HCT116 (cell line): ENCODE results near the gene FLNC. TPM values are rescaled to one million over a fixed set of nuclear protein-coding genes. Genes with fewer than 3 reads are reported as not detected.

Source experiments
- ATAC-seq: fragments of 200-7000 bp; cut with Tn5 transposase; 2 replicates; pipeline ENCODE4 v1.9.1; 2020; ENCODE audit warnings: mild to moderate bottlenecking, moderate library complexity
- BruUV-seq: library from RNA; stranded (reverse); fragments of 400-500 nt; replicated peaks from 2 replicates; lab custom pipeline; 2021; lab: Mats Ljungman, UMichigan
- CTCF ChIA-PET: fragments of 300-600 bp; sonication (Branson Sonifier 250); formaldehyde crosslinking; loops from one replicate; lab custom pipeline; 2021; ENCODE audit warnings: antibody characterized with exemption; lab: Charles Lee
- POLR2A ChIA-PET: fragments of 300-600, 350-600 bp; sonication (Branson Sonifier 250); formaldehyde crosslinking; loops from one replicate; lab custom pipeline; 2021; ENCODE audit warnings: antibody characterized with exemption; lab: Charles Lee
- RAD21 ChIA-PET, 2 experiments: fragments of 300-600 bp; sonication (Branson Sonifier 250); formaldehyde crosslinking; loops; one replicate each; lab custom pipeline; 2023; ENCODE audit warnings: low total read pairs in 2 of 2; ENCODE audit not compliant: uncharacterized antibody in 2 of 2, unreplicated experiment in 2 of 2, low non-redundant PET in 1 of 2; lab: Charles Lee
- DNase-seq: peaks from one replicate; pipeline ENCODE4 v3.0.0-alpha.2; 2010; ENCODE audit warnings: low read depth, low spot score
- H2AFZ ChIP-seq: fragments of 200-600 bp; shearing (Covaris generic), sonication (generic); 2 replicates; pipeline ENCODE4 v1.6.1; 2017; ENCODE audit warnings: low read depth, mixed run types, mixed read lengths, antibody characterized with exemption, low read length; ENCODE audit not compliant: poor library complexity, severe bottlenecking
- H3K27ac ChIP-seq: 2 replicates; pipeline ENCODE4 v1.5.1; 2012; ENCODE audit warnings: low read depth, low read length
- H3K27me3 ChIP-seq: fragments of 200-600 bp; sonication (generic); 2 replicates; pipeline ENCODE4 v1.6.1; 2016; ENCODE audit warnings: mixed run types, low read length, mixed read lengths; ENCODE audit not compliant: insufficient read depth
- H3K36me3 ChIP-seq, 2 experiments: fragments of 200-500 bp in 1 of 2; fragments of 200-600 bp in 1 of 2; sonication (Bioruptor generic) in 1 of 2; sonication (generic) in 1 of 2; 2 replicates each; pipeline versions ENCODE4 v1.5.1 to v1.6.1; 2014 to 2016; ENCODE audit warnings: low read length in 2 of 2, inconsistent platforms in 1 of 2, mixed read lengths in 1 of 2, mixed run types in 1 of 2; ENCODE audit not compliant: insufficient read depth in 2 of 2, control insufficient read depth in 1 of 2
- H3K4me1 ChIP-seq, 2 experiments: fragments of 200-600 bp in 1 of 2; sonication (generic) in 1 of 2; 2 replicates each; pipeline versions ENCODE4 v1.5.1 to v1.6.1; 2012 to 2017; ENCODE audit warnings: low read length in 2 of 2, inconsistent platforms in 1 of 2, mild to moderate bottlenecking in 1 of 2, mixed read lengths in 1 of 2, mixed run types in 1 of 2, moderate library complexity in 1 of 2; ENCODE audit not compliant: insufficient read depth in 2 of 2, control insufficient read depth in 1 of 2
- H3K4me2 ChIP-seq: fragments of 200-600 bp; sonication (generic); 2 replicates; pipeline ENCODE4 v1.6.1; 2017; ENCODE audit warnings: mixed run types, low read length, mixed read lengths
- H3K4me3 ChIP-seq, 2 experiments: fragments of 200-600 bp in 1 of 2; sonication (generic) in 1 of 2; replicated peaks in 1 of 2; 2 replicates each; pipeline ENCODE4 v1.5.1; 2011 to 2016; ENCODE audit warnings: low read length in 2 of 2, control low read depth in 1 of 2, low read depth in 1 of 2, mild to moderate bottlenecking in 1 of 2, mixed read lengths in 1 of 2, mixed run types in 1 of 2
- H3K79me2 ChIP-seq: fragments of 200-600 bp; sonication (generic); 2 replicates; pipeline ENCODE4 v1.6.1; 2017; ENCODE audit warnings: mild to moderate bottlenecking, mixed run types, low read length, moderate library complexity, mixed read lengths; ENCODE audit not compliant: insufficient read depth
- H3K9ac ChIP-seq: fragments of 200-600 bp; sonication (generic); 2 replicates; pipeline ENCODE4 v1.6.1; 2016; ENCODE audit warnings: low read length, mixed read lengths
- H3K9me2 ChIP-seq: fragments of 200-600 bp; sonication (generic), shearing (Covaris generic); 2 replicates; pipeline ENCODE4 v1.6.1; 2017; ENCODE audit warnings: mixed run types, mild to moderate bottlenecking, moderate library complexity; ENCODE audit not compliant: insufficient read depth
- H3K9me3 ChIP-seq, 2 experiments: fragments of 200-500 bp in 1 of 2; fragments of 200-600 bp in 1 of 2; sonication (Bioruptor generic) in 1 of 2; sonication (generic) in 1 of 2; 2 replicates each; pipeline ENCODE4 v1.6.1; 2014 to 2017; ENCODE audit warnings: low read length in 2 of 2, mixed read lengths in 2 of 2, inconsistent platforms in 1 of 2, low read depth in 1 of 2, mild to moderate bottlenecking in 1 of 2, mixed run types in 1 of 2, moderate library complexity in 1 of 2; ENCODE audit not compliant: control insufficient read depth in 1 of 2, insufficient read depth in 1 of 2
- H4K20me1 ChIP-seq: fragments of 200-600 bp; sonication (generic), shearing (Covaris generic); 2 replicates; pipeline ENCODE4 v1.6.1; 2017; ENCODE audit warnings: mixed run types, mild to moderate bottlenecking, moderate library complexity; ENCODE audit not compliant: insufficient read depth
- POLR2A ChIP-seq: IDR thresholded peaks from 2 replicates; pipeline ENCODE4 v1.7.0; 2011; ENCODE audit warnings: borderline replicate concordance; ENCODE audit not compliant: insufficient read depth, insufficient read length; ENCODE audit errors: extremely low read depth
- REST ChIP-seq: IDR thresholded peaks from 2 replicates; pipeline ENCODE4 v1.6.1; 2012; ENCODE audit warnings: low read depth
- SP1 ChIP-seq: IDR thresholded peaks from 2 replicates; pipeline ENCODE4 v1.6.1; 2012; ENCODE audit warnings: low read depth
- YY1 ChIP-seq: IDR thresholded peaks from 2 replicates; pipeline ENCODE4 v1.6.1; 2011; ENCODE audit warnings: low read length, low read depth, moderate library complexity, mild to moderate bottlenecking; ENCODE audit not compliant: insufficient replicate concordance; ENCODE audit errors: extremely low read depth
- intact Hi-C: fragments of 100-400 bp; cut with micrococcal nuclease; formaldehyde crosslinking; loops from 2 replicates; pipeline ENCODE4 v1.10.0; 2022
- total RNA-seq: library from RNA; stranded (reverse); gene quantifications from one replicate; pipeline ENCODE4 v1.2.1, GENCODE V29; 2021; ENCODE audit not compliant: unreplicated experiment
- TF ChIP-seq, protein P1 (sequence below), 3 experiments: fragments of 200-600 bp in 1 of 3; sonication (generic) in 1 of 3; IDR thresholded peaks in 2 of 3; conservative IDR thresholded peaks in 1 of 3; 2 replicates each; pipeline ENCODE4 v1.5.1; 2012 to 2017; ENCODE audit warnings: low read depth in 2 of 3, low read length in 2 of 3, antibody characterized with exemption in 1 of 3, borderline replicate concordance in 1 of 3, control low read depth in 1 of 3, mild to moderate bottlenecking in 1 of 3, mixed read lengths in 1 of 3, mixed run types in 1 of 3, moderate library complexity in 1 of 3; ENCODE audit not compliant: insufficient read depth in 1 of 3
- TF ChIP-seq, protein P2 (sequence below): IDR thresholded peaks from 2 replicates; pipeline ENCODE4 v1.6.1; 2012

The FLNC gene
- total RNA-seq, 1 experiment from 2014 or later = 42.8 TPM

DNA sequence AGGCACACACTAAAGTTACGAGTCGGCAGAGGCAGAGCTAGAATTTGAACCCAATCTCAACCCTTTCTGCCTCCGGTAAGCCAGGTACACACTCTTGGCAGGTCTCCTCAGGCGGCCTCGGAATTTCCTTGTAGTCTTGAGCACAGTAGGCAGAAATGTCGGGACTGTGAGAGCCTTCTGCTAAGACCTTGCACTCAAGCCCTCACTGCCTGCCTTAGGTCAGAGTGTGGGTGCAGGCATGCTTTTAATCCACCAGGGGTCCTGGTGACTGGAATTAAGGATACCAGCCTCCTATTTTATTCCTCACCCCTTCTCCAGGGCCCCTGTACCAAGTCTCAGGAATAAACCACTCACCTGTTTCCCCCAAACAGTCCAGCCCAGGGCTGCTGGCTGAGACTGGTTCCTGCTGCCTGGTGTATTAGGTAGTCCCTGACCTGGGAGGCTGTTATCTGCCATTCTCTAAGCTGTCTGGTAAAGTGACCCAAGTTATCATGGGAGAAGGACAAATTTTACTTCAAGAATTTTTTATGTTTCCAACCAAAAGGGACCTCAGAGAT, 33.3 kb downstream of the FLNC start:
- ChIA-PET RAD21 (no interaction called here), POLR2A (interaction anchor here (0.8 to 1.5 kb wide), 3 partner anchors 8 to 29 kb away, joined by 3 to 6 read pairs (median 4); no protein-coding TSS in a partner anchor), CTCF (interaction anchor here (0.9 to 2.3 kb wide), 7 partner anchors 8 to 438 kb away, joined by 3 to 16 read pairs (median 10); no protein-coding TSS in a partner anchor)
- peak overlapping the region; percentile 74 for H3K9ac ChIP-seq
- DNase-seq (peak; percentile 56), ATAC-seq (peak; percentile 70)
- intact Hi-C loops = loop anchor here (2.0 kb wide), 1 partner anchor 17 kb away; no protein-coding TSS in a partner anchor
- peak overlapping the region; percentile 79 to 96 for H3K4me3 ChIP-seq
- H3K36me3 ChIP-seq = peaks cover 3 to 7% of the 10 kb centered on the region in 2 experiments; a peak in 2 of 4 replicates
- H3K9me3 ChIP-seq = no peaks in the 10 kb centered on the region
- peak overlapping the region; percentile 53 for H3K27ac ChIP-seq
- H2AFZ ChIP-seq = no peak overlapping the region
- TF ChIP-seq POLR2A (no peak), YY1 (no peak), REST (no peak), SP1 (no peak)
- TF ChIP-seq, protein P1, sequence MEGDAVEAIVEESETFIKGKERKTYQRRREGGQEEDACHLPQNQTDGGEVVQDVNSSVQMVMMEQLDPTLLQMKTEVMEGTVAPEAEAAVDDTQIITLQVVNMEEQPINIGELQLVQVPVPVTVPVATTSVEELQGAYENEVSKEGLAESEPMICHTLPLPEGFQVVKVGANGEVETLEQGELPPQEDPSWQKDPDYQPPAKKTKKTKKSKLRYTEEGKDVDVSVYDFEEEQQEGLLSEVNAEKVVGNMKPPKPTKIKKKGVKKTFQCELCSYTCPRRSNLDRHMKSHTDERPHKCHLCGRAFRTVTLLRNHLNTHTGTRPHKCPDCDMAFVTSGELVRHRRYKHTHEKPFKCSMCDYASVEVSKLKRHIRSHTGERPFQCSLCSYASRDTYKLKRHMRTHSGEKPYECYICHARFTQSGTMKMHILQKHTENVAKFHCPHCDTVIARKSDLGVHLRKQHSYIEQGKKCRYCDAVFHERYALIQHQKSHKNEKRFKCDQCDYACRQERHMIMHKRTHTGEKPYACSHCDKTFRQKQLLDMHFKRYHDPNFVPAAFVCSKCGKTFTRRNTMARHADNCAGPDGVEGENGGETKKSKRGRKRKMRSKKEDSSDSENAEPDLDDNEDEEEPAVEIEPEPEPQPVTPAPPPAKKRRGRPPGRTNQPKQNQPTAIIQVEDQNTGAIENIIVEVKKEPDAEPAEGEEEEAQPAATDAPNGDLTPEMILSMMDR (IDR thresholded peaks at IDR 0.05 in 2 of 3, conservative IDR thresholded peaks at IDR 0.05 in 1 of 3; ENCODE audit: borderline replicate concordance in 1 of 3, insufficient read depth in 1 of 3, low read depth in 2 of 3, low read length in 2 of 3) = peak in 2 of 3 experiments; percentile 52 to 59; a peak in 4 of 6 replicates
- TF ChIP-seq, protein P2, sequence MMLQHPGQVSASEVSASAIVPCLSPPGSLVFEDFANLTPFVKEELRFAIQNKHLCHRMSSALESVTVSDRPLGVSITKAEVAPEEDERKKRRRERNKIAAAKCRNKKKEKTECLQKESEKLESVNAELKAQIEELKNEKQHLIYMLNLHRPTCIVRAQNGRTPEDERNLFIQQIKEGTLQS = no peak
- H3K9me2 ChIP-seq = no peaks in the 10 kb centered on the region
- H3K4me1 ChIP-seq = peaks cover 17 to 27% of the 10 kb centered on the region in 2 experiments
- H3K79me2 ChIP-seq = peaks cover 23% of the 10 kb centered on the region
- peak overlapping the region; percentile 90 for H3K4me2 ChIP-seq
- BruUV-seq = no TSS peak
- no peaks in the 10 kb centered on the region for H3K27me3 ChIP-seq
- no peaks in the 10 kb centered on the region for H4K20me1 ChIP-seq
